HG03558 (cell line): ENCODE data around the gene MLLT10.

ENCODE experiments used
- ATAC-seq: cut with Tn5 transposase; IDR thresholded peaks from one replicate; pipeline ENCODE4 v1.9.1; 2021; ENCODE audit warnings: moderate number of reproducible peaks; ENCODE audit not compliant: unreplicated experiment; ENCODE audit errors: extremely low read depth

MLLT10 gene

GRCh38 chr10:21753497-21754270 is 219.7 kb downstream of the MLLT10 start:
- no peak for ATAC-seq

GRCh38 chr10:21754410-21755011 is 220.5 kb downstream of the MLLT10 start:
- ATAC-seq: no peak

- no peak for ATAC-seq
Observed at GRCh38 chr10:21756707-21757106, 222.7 kb downstream of the MLLT10 start.

GRCh38 chr10:21757185-21757901 is 223.3 kb downstream of the MLLT10 start:
- ATAC-seq: no peak

GRCh38 chr10:21758239-21758638 is 224.2 kb downstream of the MLLT10 start:
- ATAC-seq: no peak

GRCh38 chr10:21758696-21759095 is 224.7 kb downstream of the MLLT10 start:
- ATAC-seq: no peak

- ATAC-seq: no peak
Observed at GRCh38 chr10:21759232-21759631, 225.2 kb downstream of the MLLT10 start.

- ATAC-seq: no peak
Observed at GRCh38 chr10:21760332-21760731, 226.3 kb downstream of the MLLT10 start.

GRCh38 chr10:21764466-21765189 is 230.6 kb downstream of the MLLT10 start:
- no peak for ATAC-seq

GRCh38 chr10:21769041-21769440 is 235.0 kb downstream of the MLLT10 start:
- no peak for ATAC-seq

- no peak for ATAC-seq
Observed at GRCh38 chr10:21771219-21771618, 237.2 kb downstream of the MLLT10 start.

- ATAC-seq: no peak
Observed at GRCh38 chr10:21776883-21777282, 242.9 kb downstream of the MLLT10 start.

- no peak for ATAC-seq
Observed at GRCh38 chr10:21791276-21791675, 257.2 kb downstream of the MLLT10 start.
